IMR-90 (cell line): ENCODE measurements around the gene CCT7. TPM values are rescaled to one million over a fixed set of nuclear protein-coding genes. Genes with fewer than 3 reads are reported as not detected.

Experiments used
- ATAC-seq: fragments of 200-7000 bp; cut with Tn5 transposase; 2 replicates; pipeline ENCODE4 v1.9.1; 2020; ENCODE audit warnings: low read depth, mild to moderate bottlenecking, moderate library complexity
- BruUV-seq: library from RNA; stranded (reverse); fragments of 400-500 nt; replicated peaks from 2 replicates; lab custom pipeline; 2021; lab: Mats Ljungman, UMichigan
- CTCF ChIA-PET: fragments of 300-600 bp; formaldehyde crosslinking; extraction: SDS; loops from one replicate; lab custom pipeline; 2021; ENCODE audit warnings: antibody characterized with exemption; lab: Yijun Ruan, JAX
- POLR2A ChIA-PET: fragments of 300-600 bp; sonication (Branson Sonifier 250); formaldehyde crosslinking; loops from one replicate; lab custom pipeline; 2022; ENCODE audit warnings: antibody characterized with exemption; ENCODE audit not compliant: unreplicated experiment; lab: Charles Lee
- DNase-seq: peaks from one replicate; pipeline ENCODE4 v3.0.0; 2013
- H2AFZ ChIP-seq: replicated peaks from 2 replicates; pipeline ENCODE3; 2013; ENCODE audit warnings: low read length, mild to moderate bottlenecking; ENCODE audit not compliant: poor library complexity
- H2AK5ac ChIP-seq: 2 replicates; pipeline ENCODE4 v1.6.1; 2013; ENCODE audit warnings: low read depth, low read length, inconsistent platforms
- H2AK9ac ChIP-seq: replicated peaks from 2 replicates; pipeline ENCODE3; 2013; ENCODE audit warnings: mild to moderate bottlenecking, low read depth, low read length, moderate library complexity; ENCODE audit not compliant: poor library complexity
- H2BK120ac ChIP-seq: 2 replicates; pipeline ENCODE4 v1.6.1; 2013; ENCODE audit warnings: low read depth, low read length, inconsistent platforms
- H2BK15ac ChIP-seq: 3 replicates; pipeline ENCODE4 v1.6.1; 2013; ENCODE audit warnings: low read depth, low read length, inconsistent platforms
- H2BK20ac ChIP-seq: 2 replicates; pipeline ENCODE4 v1.6.1; 2013; ENCODE audit warnings: low read depth, mild to moderate bottlenecking, inconsistent platforms, low read length, moderate library complexity
- H2BK5ac ChIP-seq: 2 replicates; pipeline ENCODE4 v1.6.1; 2013; ENCODE audit warnings: mild to moderate bottlenecking, low read depth, low read length, inconsistent platforms; ENCODE audit not compliant: poor library complexity, severe bottlenecking
- H3K14ac ChIP-seq: replicated peaks from 2 replicates; pipeline ENCODE4 v1.6.1; 2013; ENCODE audit warnings: low read depth, low read length, inconsistent platforms
- H3K18ac ChIP-seq: 2 replicates; pipeline ENCODE4 v1.6.1; 2013; ENCODE audit warnings: low read depth, low read length, control low read depth
- H3K23ac ChIP-seq: 2 replicates; pipeline ENCODE4 v1.6.1; 2013; ENCODE audit warnings: low read depth, low read length, inconsistent platforms
- H3K27ac ChIP-seq: 2 replicates; pipeline ENCODE4 v1.5.1; 2013; ENCODE audit warnings: mild to moderate bottlenecking, control low read depth, low read length; ENCODE audit not compliant: insufficient read depth
- H3K27me3 ChIP-seq: 2 replicates; pipeline ENCODE4 v1.6.1; 2013; ENCODE audit warnings: low read length; ENCODE audit not compliant: control insufficient read depth, insufficient read depth
- H3K36me3 ChIP-seq: 2 replicates; pipeline ENCODE4 v1.6.1; 2013; ENCODE audit warnings: low read length, mixed read lengths; ENCODE audit not compliant: control insufficient read depth, insufficient read depth
- H3K4ac ChIP-seq: 2 replicates; pipeline ENCODE4 v1.6.1; 2013; ENCODE audit warnings: low read depth, low read length, inconsistent platforms
- H3K4me1 ChIP-seq: 2 replicates; pipeline ENCODE4 v1.6.1; 2013; ENCODE audit warnings: low read length, mixed read lengths; ENCODE audit not compliant: control insufficient read depth, insufficient read depth
- H3K4me2 ChIP-seq: 2 replicates; pipeline ENCODE4 v1.6.1; 2013; ENCODE audit warnings: low read depth, mild to moderate bottlenecking, control low read depth, low read length, moderate library complexity
- H3K4me3 ChIP-seq: 2 replicates; pipeline ENCODE4 v1.5.1; 2013; ENCODE audit warnings: low read depth, mild to moderate bottlenecking, control low read depth, low read length, moderate library complexity; ENCODE audit not compliant: insufficient read depth
- H3K56ac ChIP-seq: 2 replicates; pipeline ENCODE4 v1.6.1; 2013; ENCODE audit warnings: low read length, inconsistent platforms; ENCODE audit not compliant: insufficient read depth; ENCODE audit errors: extremely low read depth
- H3K79me1 ChIP-seq, 2 experiments: 2 replicates each; pipeline ENCODE4 v1.6.1; 2013; ENCODE audit warnings: low read length in 2 of 2, inconsistent platforms in 1 of 2, low read depth in 1 of 2
- H3K9ac ChIP-seq: 2 replicates; pipeline ENCODE4 v1.6.1; 2013; ENCODE audit warnings: low read depth, low read length, control low read depth
- H3K9me1 ChIP-seq: 2 replicates; pipeline ENCODE4 v1.6.1; 2013; ENCODE audit warnings: low read length, inconsistent platforms; ENCODE audit not compliant: insufficient read depth
- H3K9me3 ChIP-seq: 2 replicates; pipeline ENCODE4 v1.6.1; 2013; ENCODE audit warnings: low read length; ENCODE audit not compliant: control insufficient read depth, insufficient read depth
- H4K20me1 ChIP-seq: 2 replicates; pipeline ENCODE4 v1.6.1; 2013; ENCODE audit warnings: low read length, inconsistent platforms; ENCODE audit not compliant: insufficient read depth
- H4K5ac ChIP-seq: 2 replicates; pipeline ENCODE4 v1.6.1; 2013; ENCODE audit warnings: mild to moderate bottlenecking, low read depth, low read length, control low read depth
- H4K8ac ChIP-seq, 2 experiments: 2 replicates each; pipeline ENCODE4 v1.6.1; 2013; ENCODE audit warnings: low read depth in 2 of 2, low read length in 2 of 2, control low read depth in 1 of 2, inconsistent platforms in 1 of 2
- H4K91ac ChIP-seq: 2 replicates; pipeline ENCODE4 v1.6.1; 2013; ENCODE audit warnings: low read depth, low read length, inconsistent platforms; ENCODE audit not compliant: insufficient read depth
- BHLHE40 ChIP-seq: fragments of 150-350 bp; IDR thresholded peaks from 2 replicates; pipeline ENCODE4 v1.6.1; 2016; ENCODE audit warnings: mild to moderate bottlenecking, low read depth, low read length
- CEBPB ChIP-seq: IDR thresholded peaks from 2 replicates; pipeline ENCODE4 v1.6.1; 2012; ENCODE audit warnings: low read depth, low read length, improper control_type of control experiment
- FOS ChIP-seq: fragments of 150-350 bp; IDR thresholded peaks from 2 replicates; pipeline ENCODE4 v1.6.1; 2016; ENCODE audit warnings: low read depth, low read length
- MAZ ChIP-seq: IDR thresholded peaks from 2 replicates; pipeline ENCODE4 v1.6.1; 2012; ENCODE audit warnings: low read depth, mild to moderate bottlenecking, low read length, improper control_type of control experiment, moderate library complexity, borderline replicate concordance
- POLR2A ChIP-seq: IDR thresholded peaks from 2 replicates; pipeline ENCODE4 v1.6.1; 2012; ENCODE audit warnings: mild to moderate bottlenecking, low read depth, low read length
- RCOR1 ChIP-seq: IDR thresholded peaks from 2 replicates; pipeline ENCODE4 v1.6.1; 2012; ENCODE audit warnings: mild to moderate bottlenecking, low read length, improper control_type of control experiment; ENCODE audit not compliant: insufficient replicate concordance
- USF2 ChIP-seq: fragments of 150-350 bp; IDR thresholded peaks from 2 replicates; pipeline ENCODE4 v1.6.1; 2017; ENCODE audit warnings: mild to moderate bottlenecking, antibody characterized with exemption, low read length, low read depth
- dilution Hi-C: fragments of 300-500 bp; cut with HindIII; formaldehyde crosslinking; loops from one replicate; pipeline ENCODE4 v1.14.3; 2018; ENCODE audit warnings: low sequenced_read_pairs; ENCODE audit not compliant: unreplicated experiment
- in situ Hi-C: fragments of 300-500 bp; cut with MboI; formaldehyde crosslinking; loops from 3 replicates; pipeline ENCODE4 v1.14.3; 2019; ENCODE audit warnings: low sequenced_read_pairs, inconsistent platforms, mixed read lengths
- intact Hi-C: fragments of 100-400 bp; cut with micrococcal nuclease; formaldehyde crosslinking; loops from 2 replicates; pipeline ENCODE4 v1.10.0; 2022
- polyA plus RNA-seq, 3 experiments: library from polyadenylated mRNA; depleted of rRNA; stranded (reverse); fragments of >200 nt; gene quantifications; 2 replicates each; pipeline ENCODE4 v1.2.3, GENCODE V29; 2012; ENCODE audit warnings: low replicate concordance in 1 of 3
- total RNA-seq: library from RNA; depleted of rRNA; stranded (reverse); fragments of >200 nt; gene quantifications from 2 replicates; pipeline ENCODE4 v1.2.3, GENCODE V29; 2012

CCT7 gene
- total and polyA plus RNA-seq, 2 of the 4 experiments (the other 2 are of a cell fraction): 321 to 575 TPM

- TF ChIP-seq CEBPB: no peak
- no peak for TF ChIP-seq POLR2A
- TF ChIP-seq USF2: no peak
- no peak for TF ChIP-seq FOS
- no peak for TF ChIP-seq RCOR1
- TF ChIP-seq BHLHE40: no peak
- no peak for TF ChIP-seq MAZ
- no peak overlapping the region for H4K8ac ChIP-seq
- no peak overlapping the region for H3K23ac ChIP-seq
- no peak for ATAC-seq
- no peak overlapping the region for H2AFZ ChIP-seq
- H3K27ac ChIP-seq: no peak overlapping the region
- no peaks in the 10 kb centered on the region; the same call in 1 of the 2 replicates for H3K4me1 ChIP-seq
- intact Hi-C loops (no loop called here), dilution Hi-C loops (no loop called here), in situ Hi-C loops (no loop called here)
- H4K91ac ChIP-seq: no peak overlapping the region
- no peaks in the 10 kb centered on the region for H3K36me3 ChIP-seq
- ChIA-PET POLR2A (no interaction called here), CTCF (no interaction called here)
- peaks cover 50% of the 10 kb centered on the region for H3K27me3 ChIP-seq
- DNase-seq: no peak
- H2BK5ac ChIP-seq: no peak overlapping the region
- H3K9me1 ChIP-seq: no peaks in the 10 kb centered on the region
- no peak overlapping the region for H3K56ac ChIP-seq
- H2BK15ac ChIP-seq: no peak overlapping the region
- no peak overlapping the region for H3K4me3 ChIP-seq
- H3K14ac ChIP-seq: no peak overlapping the region
- H2BK120ac ChIP-seq: no peak overlapping the region
- no peak overlapping the region for H3K4ac ChIP-seq
- no peak overlapping the region for H3K9ac ChIP-seq
- no peak overlapping the region for H2AK5ac ChIP-seq
- peaks cover 5% of the 10 kb centered on the region; the same call in 1 of the 2 replicates for H4K20me1 ChIP-seq
- H2BK20ac ChIP-seq: no peak overlapping the region
- H3K18ac ChIP-seq: no peak overlapping the region
- H4K5ac ChIP-seq: no peak overlapping the region
- no TSS peak for BruUV-seq
- no peak overlapping the region for H2AK9ac ChIP-seq
- H3K4me2 ChIP-seq: no peak overlapping the region
- H3K9me3 ChIP-seq: no peaks in the 10 kb centered on the region
- H3K79me1 ChIP-seq: no peaks in the 10 kb centered on the region
Observed at GRCh38 chr2:73289304-73289703, 55.2 kb downstream of the CCT7 start.
